ENCODE results near the gene NAA11.
"Not testable (repeated sequence)": the region's sequence is repeated elsewhere in the genome, so short reads cannot be mapped to it uniquely, and the experiment has no call there.

The NAA11 gene

DNA sequence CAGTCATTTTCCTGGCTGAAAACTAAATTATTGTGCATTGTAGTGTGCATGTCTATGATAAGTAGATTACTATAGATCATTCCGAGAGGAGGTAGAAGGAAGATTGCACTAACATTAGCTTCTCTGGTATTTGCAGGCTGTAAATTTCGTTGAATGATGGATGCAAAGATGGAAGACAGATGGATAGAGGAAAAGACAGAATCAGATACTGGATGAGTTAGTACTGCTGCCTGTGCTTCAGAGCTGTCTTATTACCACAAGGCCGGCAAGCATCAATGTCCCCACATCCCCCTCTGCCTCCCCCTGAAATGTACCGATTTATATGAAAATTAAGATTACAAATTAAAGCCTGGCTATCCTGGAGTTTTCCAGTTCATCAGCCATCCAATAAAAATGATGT is 17.7 kb downstream of the NAA11 start:
- no peak for DNase-seq (ENCODE audit: low read depth)

DNA sequence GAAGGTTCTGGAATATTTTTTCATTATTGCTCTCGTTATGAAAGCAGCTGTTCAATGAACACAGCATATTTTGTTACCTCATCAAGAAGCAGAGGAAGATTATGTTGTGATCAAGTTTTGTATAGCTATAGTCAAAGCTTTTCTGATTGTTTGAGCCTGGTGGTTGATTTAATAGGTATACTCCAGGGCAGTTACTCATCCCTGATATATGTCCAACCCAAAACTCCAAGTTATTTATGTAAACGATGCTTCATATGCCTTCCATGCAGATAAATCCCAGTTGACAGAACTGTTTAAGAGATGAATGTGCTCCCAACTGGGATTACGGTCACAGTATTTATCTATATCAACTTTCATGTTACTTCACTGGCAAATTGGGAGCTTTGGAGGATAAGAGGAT is 19.1 kb downstream of the NAA11 start:
- no peak for DNase-seq (ENCODE audit: low read depth)

DNA sequence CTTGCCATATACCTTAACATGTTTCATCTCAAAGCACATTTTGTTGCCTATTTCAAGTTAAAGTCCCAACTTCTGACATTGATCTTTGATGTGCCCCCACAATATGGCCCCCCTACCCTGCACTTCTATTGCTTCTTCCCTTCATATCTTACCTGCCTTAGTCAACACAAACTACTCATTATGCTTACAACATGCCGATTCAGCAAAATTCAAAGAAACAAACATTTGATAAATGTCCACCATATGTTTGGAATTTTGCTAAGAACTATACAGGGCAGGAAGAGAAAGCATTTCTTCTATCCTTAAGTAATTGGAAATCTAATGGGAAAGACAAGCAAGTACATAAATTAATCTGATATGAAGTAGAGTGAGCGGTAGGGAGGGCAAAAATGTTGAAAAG is 25.6 kb downstream of the NAA11 start:
- DNase-seq (ENCODE audit: low read depth), result no peak

DNA sequence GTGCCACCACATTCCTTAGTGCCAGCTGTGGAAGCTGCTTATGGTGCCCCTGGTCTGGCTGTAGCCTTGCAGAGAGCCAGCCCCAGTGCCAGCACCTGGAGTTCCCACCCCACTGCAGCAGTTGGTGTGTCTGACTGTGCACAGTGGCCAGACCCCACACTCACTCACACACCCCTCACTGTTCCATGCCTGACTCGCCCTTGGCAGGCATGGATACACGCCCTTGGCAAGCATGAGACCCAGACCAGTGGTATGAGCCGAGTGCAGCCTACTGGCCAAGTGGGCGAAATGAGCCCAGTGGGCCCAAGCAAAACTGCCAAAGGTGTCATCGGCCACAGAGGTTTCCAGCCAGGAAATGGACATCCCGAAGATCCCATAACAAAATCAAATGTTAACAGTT is 27.4 kb downstream of the NAA11 start:
- DNase-seq (ENCODE audit: low read depth), result no peak

DNA sequence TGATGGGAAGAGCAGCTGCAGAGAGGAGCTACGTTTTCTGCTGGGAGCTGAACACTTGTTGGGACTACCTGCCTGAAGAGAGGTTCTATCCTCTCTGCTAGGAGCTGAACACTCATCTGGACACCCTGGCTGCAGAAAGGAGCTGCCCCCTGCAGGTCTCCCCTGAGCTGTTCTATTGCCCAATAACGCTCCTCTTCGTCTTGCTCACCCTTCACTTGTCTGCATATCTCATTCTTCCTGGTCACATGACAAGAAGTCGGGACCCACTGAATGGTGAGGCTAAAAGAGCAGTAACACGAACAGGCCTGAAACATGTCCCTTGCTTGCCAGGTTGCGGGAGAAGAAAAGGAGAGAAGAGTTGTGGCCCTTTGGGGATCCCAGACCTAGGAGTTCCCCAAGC is 27.8 kb downstream of the NAA11 start:
- DNase-seq (ENCODE audit: low read depth), result no peak

DNA sequence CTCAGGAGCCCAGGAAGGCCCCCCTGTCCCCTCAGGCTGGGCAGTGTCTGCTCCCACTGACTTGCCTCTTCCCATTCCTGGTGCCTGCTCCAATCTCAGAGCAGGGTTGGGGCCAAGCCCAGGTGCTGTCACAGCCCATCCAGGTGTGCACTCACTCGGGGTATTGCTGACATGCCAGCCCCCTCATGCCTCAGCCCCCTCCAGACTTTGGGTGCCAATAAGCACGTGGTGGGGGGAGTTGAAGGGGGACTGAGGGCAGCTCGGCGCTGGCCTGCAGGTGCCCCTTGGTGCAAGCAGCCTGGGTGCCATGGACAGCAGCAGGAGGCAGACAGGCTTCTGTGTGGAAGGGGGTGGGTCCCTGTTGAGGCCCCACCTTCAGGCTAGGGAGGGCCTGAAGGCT is 28.4 kb downstream of the NAA11 start:
- no peak for DNase-seq (ENCODE audit: low read depth)

DNA sequence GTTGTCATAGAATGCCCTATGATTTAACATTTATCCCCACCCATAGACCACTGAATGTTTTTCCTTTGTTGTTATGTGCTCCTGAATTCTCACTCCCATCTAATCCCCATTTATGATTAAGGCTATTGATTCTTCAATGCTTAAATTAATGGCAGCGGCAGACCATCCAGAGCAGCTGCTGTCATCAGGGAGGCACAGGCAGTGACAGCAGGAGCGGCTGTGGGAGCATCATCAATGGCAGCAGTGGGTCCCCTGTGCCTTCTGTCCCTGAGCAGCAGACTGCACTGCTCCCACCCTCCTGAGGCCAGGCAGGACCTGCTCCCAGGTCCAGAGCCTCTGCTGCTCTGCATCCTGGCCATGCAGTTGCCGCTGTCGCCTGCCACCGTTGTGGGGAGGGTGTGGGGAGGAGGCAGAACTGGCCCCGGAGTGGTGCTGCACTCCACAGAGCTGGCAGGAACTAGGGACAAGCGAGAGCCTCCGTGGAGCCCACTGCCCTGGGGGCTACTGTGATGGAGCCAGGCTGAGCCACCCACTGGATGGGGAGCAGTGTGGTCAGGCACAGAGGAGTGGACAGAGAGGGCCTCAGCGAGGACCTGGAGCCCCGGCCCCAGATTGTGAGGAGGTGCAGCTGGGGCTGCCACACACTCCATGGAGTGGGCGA is 29.0 kb downstream of the NAA11 start:
- DNase-seq (ENCODE audit: low read depth), result no peak

DNA sequence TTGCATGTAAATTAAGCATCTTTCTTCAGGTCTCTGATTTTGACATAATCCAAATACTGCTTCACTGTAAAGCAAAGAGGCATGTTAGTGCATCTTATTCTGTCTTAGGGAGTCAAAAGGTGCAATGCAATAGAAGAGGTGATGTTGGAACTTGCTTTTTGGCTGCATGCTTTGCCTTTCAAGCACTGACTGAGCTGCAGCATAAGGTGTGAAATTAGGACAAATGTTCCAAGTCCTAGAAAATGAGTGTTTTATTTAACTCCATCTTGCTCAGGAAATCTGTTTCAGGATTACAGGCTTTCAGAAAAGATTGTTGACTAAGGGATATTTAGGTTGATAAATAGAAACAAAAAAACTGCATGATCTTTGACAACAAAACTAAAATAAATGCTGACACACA is 30.8 kb downstream of the NAA11 start:
- no peak for DNase-seq (ENCODE audit: low read depth)

DNA sequence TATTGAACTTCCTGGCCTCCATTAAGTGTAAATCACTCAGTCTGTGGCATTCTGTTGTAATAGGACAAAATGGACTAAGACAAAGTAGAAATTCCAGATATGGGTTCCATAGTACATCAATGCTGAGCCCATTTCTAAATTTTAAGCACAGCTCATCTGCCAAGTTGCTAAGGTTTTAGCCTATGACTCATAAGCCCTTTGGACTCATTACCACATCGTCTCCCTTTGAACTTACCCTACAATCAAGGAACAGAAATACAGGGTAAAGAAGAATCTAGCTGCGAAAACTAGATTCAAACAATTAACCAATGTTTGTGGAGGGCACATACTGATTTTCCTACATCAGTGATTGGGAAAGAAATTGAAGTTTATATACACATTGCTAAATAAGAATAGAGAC is 31.8 kb downstream of the NAA11 start:
- no peak for DNase-seq (ENCODE audit: low read depth)

DNA sequence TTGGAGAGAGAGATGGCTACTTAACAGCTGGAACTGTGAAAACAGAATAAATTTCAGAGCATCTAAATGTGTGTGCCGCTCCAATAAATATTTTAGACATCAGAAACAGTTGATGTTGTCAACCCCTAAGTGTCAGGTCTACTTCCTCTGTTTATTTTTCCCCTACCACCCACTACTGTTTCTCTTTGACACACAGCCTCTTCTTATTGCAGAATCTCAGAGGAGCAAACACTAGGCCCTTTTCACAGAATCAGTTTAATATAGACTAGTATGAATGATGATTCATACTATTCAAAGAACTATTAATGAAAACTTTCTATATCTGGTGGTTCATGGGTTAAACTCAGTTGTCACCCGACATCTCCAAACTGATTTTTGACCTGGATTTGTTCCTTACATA is 33.9 kb downstream of the NAA11 start:
- no peak for DNase-seq (ENCODE audit: low read depth)

DNA sequence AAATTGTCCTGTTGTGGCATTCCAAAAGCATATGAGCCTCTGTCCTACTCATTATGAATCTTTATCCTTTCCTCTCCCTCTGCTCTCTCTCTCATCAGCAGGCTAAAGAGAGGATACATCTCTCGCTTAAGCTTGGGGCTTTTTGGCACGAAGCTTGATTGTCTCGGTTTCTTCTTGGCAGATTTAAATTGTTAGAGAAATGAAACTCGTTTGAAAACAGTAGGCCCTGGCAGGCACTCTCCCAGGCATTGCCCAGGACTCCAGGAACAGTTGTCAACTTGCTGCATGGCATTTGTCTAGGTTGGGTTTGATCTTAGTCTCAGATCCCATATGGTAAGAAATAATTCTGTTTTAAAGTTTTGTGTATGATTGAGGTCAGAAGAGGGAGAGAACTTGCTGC is 35.5 kb downstream of the NAA11 start:
- no peak for DNase-seq (ENCODE audit: low read depth)

DNA sequence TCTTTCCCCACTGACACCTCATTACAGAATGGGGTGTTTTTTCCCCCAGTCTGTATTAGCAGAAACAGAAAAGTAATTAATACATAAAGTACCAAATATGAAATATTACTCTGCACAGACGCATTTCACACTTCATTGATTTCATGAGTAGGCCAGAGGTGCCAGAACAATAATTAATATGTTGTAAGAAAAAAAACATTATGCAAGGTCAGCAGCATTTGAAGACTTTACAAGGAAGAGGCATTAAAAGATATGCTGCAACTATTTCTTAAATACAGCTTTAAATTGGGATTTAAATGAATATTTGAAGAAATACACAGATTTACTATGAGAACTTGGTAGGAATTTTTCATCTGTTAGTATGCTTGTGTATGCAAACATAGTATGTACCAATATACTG is 37.7 kb downstream of the NAA11 start:
- DNase-seq (ENCODE audit: low read depth), result no peak

DNA sequence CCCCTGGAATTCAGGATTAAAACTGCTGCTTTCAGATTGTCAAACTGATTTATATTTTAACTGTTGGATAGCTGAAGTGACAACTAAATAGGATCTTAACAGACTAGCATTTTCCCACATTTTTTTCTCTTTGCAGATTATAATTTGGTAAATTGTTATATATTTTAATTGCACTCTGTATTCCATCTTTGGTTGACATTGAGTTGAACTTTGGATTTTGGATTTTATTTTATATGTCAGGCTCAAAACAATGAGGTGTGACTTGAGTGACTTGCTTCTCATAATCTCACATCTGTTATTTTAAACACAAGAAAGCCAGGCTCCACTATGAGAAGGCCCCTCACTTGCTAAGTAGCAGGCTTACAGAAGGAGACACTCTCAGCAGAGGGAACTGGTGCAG is 38.1 kb downstream of the NAA11 start:
- DNase-seq (ENCODE audit: low read depth), result no peak

DNA sequence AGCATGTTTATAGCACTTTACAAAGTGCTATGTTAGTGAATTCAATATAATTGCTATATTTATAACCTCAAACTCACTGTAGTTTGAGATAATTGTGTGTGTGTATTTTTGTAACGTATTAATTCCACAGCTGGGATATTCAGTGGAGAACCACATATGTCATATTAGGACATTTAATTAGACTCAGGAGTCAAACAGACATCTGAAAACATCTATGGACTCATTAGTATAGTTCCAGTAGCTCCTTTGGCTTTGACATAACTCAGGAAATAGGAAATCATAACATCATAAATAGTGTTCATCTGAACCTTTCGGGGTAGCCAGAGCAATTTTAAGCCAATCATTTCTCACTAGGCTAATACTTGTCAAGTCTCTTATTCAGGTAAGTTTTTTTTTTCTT is 38.8 kb downstream of the NAA11 start:
- no peak for DNase-seq (ENCODE audit: low read depth)

DNA sequence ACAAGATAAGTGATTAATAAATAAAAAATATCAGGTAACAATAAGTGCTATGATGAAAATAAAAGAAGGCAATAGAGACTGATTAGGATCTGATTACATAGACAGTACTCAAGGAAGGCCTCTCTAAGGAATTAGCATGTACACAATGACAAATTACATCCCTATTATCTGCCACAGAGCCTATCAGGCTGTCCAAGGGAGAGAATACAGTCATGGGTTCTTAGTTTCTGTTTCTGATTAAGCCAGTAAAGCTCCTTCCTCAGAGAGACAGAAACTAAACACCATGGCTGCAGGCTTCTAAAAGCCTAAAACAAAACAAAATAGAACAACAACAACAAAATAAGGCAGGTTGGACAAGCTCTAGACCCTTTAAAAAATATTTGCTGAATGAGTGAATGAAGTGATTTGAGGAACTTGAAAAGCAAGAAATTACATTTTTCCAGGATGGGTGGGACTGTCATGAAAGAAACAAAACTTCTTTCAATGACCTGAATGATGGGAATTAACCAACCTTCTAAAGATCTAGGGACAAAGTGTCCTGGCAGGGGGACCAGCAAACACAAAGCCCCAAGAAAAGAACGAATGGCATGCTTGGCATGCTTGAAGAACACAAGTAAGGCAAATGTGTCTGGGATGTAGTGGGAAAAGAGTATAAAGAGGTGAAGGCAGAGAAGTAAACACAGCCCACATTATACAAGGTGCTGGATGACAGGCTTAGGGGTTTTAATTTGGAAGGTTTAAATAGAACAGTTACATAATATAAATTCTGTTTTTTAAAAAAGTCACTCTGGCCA is 44.1 kb downstream of the NAA11 start:
- no peak for DNase-seq (ENCODE audit: low read depth)

DNA sequence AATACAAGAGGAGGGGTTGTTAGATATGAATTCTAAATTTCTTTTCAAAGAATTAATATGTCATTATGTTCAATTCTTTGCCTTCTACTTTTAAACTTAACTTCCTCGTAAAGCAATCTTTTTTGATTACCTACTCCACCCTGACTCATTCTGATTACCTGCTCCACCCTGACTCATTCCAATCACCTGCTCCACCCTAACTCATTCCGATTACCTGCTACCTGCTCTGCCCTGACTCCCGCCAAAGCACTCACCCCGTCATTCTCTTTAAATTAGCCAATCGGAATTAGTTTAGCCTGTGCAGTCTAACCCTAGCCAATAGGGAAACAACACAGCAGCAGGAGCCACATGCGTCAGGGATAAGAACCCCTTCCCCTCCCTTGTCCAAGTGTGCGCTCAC is 48.4 kb downstream of the NAA11 start:
- not testable (repeated sequence) for DNase-seq (ENCODE audit: low read depth)

DNA sequence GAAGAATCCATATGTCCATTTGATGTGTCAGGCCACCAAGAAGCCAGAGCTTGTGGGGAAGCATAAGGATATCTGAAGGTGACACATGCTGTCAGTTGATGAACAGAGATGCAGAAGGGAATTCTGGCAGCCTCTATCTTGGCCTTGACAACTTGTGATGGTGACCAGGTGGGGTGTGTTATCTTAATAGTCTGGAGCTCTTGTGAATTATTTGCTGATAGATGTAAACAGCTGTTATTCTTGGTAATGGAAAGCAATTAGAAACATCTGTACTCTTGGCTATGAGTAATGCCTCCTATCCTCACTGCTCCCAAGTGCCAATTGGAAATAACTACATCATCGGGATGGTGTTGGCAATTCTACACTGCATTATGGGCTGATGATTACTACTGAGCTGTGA is 51.9 kb downstream of the NAA11 start:
- no peak for DNase-seq (ENCODE audit: low read depth)

DNA sequence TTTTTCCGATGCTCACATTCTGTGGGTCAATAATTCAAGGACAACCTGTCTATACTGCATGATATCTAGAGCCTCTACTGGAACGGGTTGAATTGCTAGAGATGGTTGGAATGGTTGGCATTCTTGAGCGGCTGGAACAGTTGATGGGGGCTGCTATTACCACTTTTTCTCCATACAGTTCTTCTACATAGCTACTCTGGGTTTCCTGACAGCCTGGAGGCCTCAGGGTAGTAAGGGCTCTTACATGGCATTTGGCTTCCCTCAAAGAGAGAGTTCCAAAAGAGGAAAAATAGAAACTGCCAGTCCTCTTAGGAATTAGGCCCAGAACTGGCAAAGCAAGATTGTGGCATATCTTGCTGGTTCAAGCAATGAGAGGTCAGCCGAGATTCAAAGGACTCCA is 53.1 kb downstream of the NAA11 start:
- DNase-seq (ENCODE audit: low read depth), result no peak

DNA sequence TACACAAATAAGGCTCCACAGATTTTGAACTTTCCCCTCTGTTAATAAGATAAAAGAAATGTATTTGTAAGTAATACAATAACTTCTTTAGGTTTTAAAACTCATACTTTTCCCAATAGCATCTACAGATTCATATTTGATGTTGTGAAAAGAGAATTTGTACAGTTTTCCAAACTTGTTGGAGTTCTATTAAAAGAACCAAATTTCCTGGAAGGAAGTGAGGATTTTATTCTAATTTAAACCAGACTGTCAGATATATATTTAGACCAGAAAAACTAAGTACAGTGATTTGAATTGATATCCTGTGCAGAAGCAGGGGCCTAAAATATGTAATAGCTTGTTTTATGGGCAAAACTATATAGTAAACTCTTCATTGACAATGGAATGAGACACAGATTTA is 53.7 kb downstream of the NAA11 start:
- DNase-seq (ENCODE audit: low read depth), result no peak

DNA sequence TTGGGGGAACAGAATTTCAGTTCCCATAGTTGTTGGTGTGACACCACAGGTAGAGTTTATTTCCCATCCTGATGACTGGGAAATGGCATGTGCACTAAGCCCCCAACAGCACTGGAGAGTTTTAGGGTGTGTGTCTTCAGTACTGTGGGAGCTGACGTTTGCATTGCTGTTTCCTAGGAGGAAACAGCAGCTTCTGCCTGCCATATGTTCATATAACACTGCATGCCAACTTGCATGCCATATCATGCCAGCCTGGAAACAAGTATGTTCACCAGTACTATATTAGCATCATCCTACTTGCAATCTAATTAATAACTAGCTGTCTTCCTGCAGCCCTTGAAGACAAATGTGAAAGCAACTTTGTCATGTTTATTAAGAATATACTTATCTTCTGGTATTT is 58.2 kb downstream of the NAA11 start:
- DNase-seq (ENCODE audit: low read depth), result no peak
